Karpas-422 (cell line): ENCODE measurements around the gene YBX3. TPM values are rescaled to one million over a fixed set of nuclear protein-coding genes. Genes with fewer than 3 reads are reported as not detected.
"Not testable (repeated sequence)": the region's sequence is repeated elsewhere in the genome, so short reads cannot be mapped to it uniquely, and the experiment has no call there.

Experiments used
- DNase-seq: peaks from one replicate; pipeline ENCODE4 v3.0.0-alpha.2; 2015
- H2AFZ ChIP-seq: fragments of 200-600 bp; sonication (generic); 2 replicates; pipeline ENCODE4 v1.6.1; 2014; ENCODE audit warnings: antibody characterized with exemption, low read length, mixed read lengths
- H3K27ac ChIP-seq: fragments of 200-600 bp; sonication (generic); 2 replicates; pipeline ENCODE4 v1.5.1; 2014; ENCODE audit warnings: mild to moderate bottlenecking, low read length, moderate library complexity
- H3K27me3 ChIP-seq: fragments of 200-600 bp; sonication (generic); 2 replicates; pipeline ENCODE4 v1.6.1; 2014; ENCODE audit warnings: low read length, mixed read lengths
- H3K36me3 ChIP-seq: fragments of 200-600 bp; sonication (generic); 2 replicates; pipeline ENCODE4 v1.6.1; 2014; ENCODE audit warnings: low read length, mixed read lengths; ENCODE audit not compliant: insufficient read depth
- H3K4me1 ChIP-seq: fragments of 200-600 bp; sonication (generic); 2 replicates; pipeline ENCODE4 v1.6.1; 2014; ENCODE audit warnings: mild to moderate bottlenecking, low read length, mixed read lengths
- H3K4me2 ChIP-seq: fragments of 200-600 bp; sonication (generic); 2 replicates; pipeline ENCODE4 v1.6.1; 2014; ENCODE audit warnings: low read length, low read depth, mild to moderate bottlenecking; ENCODE audit not compliant: poor library complexity, severe bottlenecking
- H3K4me3 ChIP-seq: fragments of 200-600 bp; sonication (generic); 2 replicates; pipeline ENCODE4 v1.5.1; 2014; ENCODE audit warnings: mild to moderate bottlenecking, antibody characterized with exemption, low read length, mixed read lengths
- H3K79me2 ChIP-seq: fragments of 200-600 bp; sonication (generic); 2 replicates; pipeline ENCODE4 v1.6.1; 2014; ENCODE audit warnings: mild to moderate bottlenecking, low read length, mixed read lengths
- H3K9ac ChIP-seq: fragments of 200-600 bp; sonication (generic); 2 replicates; pipeline ENCODE4 v1.6.0; 2014; ENCODE audit warnings: low read length
- H3K9me2 ChIP-seq: fragments of 200-600 bp; sonication (generic), shearing (Covaris generic); replicated peaks from 2 replicates; pipeline ENCODE4 v1.6.0; 2014; ENCODE audit warnings: mild to moderate bottlenecking, low read length, moderate library complexity; ENCODE audit not compliant: insufficient read depth
- H3K9me3 ChIP-seq: fragments of 300-700, 200-600 bp; sonication (generic); 2 replicates; pipeline ENCODE4 v1.6.1; 2014; ENCODE audit warnings: low read length, mixed read lengths
- H4K20me1 ChIP-seq: fragments of 200-600 bp; sonication (generic); 2 replicates; pipeline ENCODE4 v1.6.1; 2014; ENCODE audit warnings: mild to moderate bottlenecking, antibody characterized with exemption, low read length, low read depth; ENCODE audit not compliant: insufficient read depth
- total RNA-seq: library from RNA; depleted of rRNA; stranded (reverse); fragments of >200 nt; shearing (Covaris generic); gene quantifications from 2 replicates; pipeline ENCODE4 v1.2.3, GENCODE V29; 2014; ENCODE audit warnings: low replicate concordance

YBX3 gene
- total RNA-seq, 1 experiment from 2014 or later: not detected

DNA sequence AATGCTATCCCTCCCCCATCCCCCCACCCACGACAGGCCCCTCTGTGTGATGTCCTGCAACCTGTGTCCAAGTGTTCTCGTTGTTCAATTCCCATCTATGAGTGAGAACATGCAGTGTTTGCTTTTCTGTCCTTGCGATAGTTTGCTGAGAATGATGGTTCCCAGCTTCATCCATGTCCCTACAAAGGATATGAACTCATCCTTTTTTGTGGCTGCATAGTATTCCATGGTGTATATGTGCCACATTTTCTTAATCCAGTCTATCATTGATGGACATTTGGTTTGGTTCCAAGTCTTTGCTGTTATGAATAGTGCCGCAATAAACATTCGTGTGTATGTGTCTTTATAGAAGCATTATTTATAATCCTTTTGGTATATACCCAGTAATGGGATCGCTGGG lies 20.3 kb upstream of the YBX3 start:
- not testable (repeated sequence) for H3K36me3 ChIP-seq, H3K4me3 ChIP-seq, H3K4me1 ChIP-seq, H3K27me3 ChIP-seq, H3K9me2 ChIP-seq, H3K9me3 ChIP-seq, H3K9ac ChIP-seq, H3K27ac ChIP-seq, DNase-seq, H3K4me2 ChIP-seq, H2AFZ ChIP-seq, H3K79me2 ChIP-seq, H4K20me1 ChIP-seq

DNA sequence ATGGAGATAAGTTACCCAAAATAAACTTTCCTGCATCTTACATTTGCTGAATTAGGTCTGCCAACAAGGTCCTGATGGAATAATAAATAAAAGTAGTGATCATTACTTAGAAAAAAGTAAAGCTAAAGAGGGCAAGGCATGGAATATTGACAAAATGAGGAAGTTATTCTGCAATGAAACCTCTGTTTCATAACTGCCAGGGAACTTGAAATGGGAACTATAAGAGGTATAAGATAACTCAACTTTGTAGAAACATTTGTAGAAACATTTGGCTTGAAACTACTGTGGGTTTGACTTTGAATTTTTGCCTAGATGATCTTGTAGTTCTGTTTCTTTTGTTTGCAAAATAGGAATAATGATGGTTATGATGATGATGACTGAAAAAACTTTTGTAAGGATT lies 18.7 kb upstream of the YBX3 start:
- no peak for DNase-seq
- H3K9me3 ChIP-seq: no peaks in the 10 kb centered on the region

GRCh38 chr12:10740182-10740581 lies 17.1 kb upstream of the YBX3 start:
- Histone ChIP-seq H3K9me3 (no peaks in the 10 kb centered on the region), H3K4me3 (no peak overlapping the region), H3K4me2 (no peak overlapping the region), H3K79me2 (no peaks in the 10 kb centered on the region), H4K20me1 (no peaks in the 10 kb centered on the region), H3K4me1 (no peaks in the 10 kb centered on the region), H3K27ac (no peak overlapping the region), H2AFZ (no peak overlapping the region), H3K27me3 (no peaks in the 10 kb centered on the region), H3K9me2 (no peaks in the 10 kb centered on the region), H3K36me3 (no peaks in the 10 kb centered on the region), H3K9ac (no peak overlapping the region)
- no peak for DNase-seq

More for the DNA sequence above, 18.7 kb upstream of the YBX3 start:
- no peaks in the 10 kb centered on the region for H3K4me1 ChIP-seq
- H3K79me2 ChIP-seq: no peaks in the 10 kb centered on the region
- no peak overlapping the region for H2AFZ ChIP-seq
- H3K4me2 ChIP-seq: no peak overlapping the region
- no peak overlapping the region for H3K9ac ChIP-seq
- no peaks in the 10 kb centered on the region for H3K36me3 ChIP-seq
- no peaks in the 10 kb centered on the region for H3K27me3 ChIP-seq
- no peak overlapping the region for H3K4me3 ChIP-seq
- H4K20me1 ChIP-seq: no peaks in the 10 kb centered on the region
- no peak overlapping the region for H3K27ac ChIP-seq
- H3K9me2 ChIP-seq: no peaks in the 10 kb centered on the region

GRCh38 chr12:10739157-10740118 lies 16.3 kb upstream of the YBX3 start:
- no peak overlapping the region for H3K9ac ChIP-seq
- H3K79me2 ChIP-seq: no peaks in the 10 kb centered on the region
- H3K4me3 ChIP-seq: no peak overlapping the region
- no peaks in the 10 kb centered on the region for H4K20me1 ChIP-seq
- H3K9me2 ChIP-seq: no peaks in the 10 kb centered on the region
- H3K9me3 ChIP-seq: no peaks in the 10 kb centered on the region
- DNase-seq: no peak
- no peak overlapping the region for H3K27ac ChIP-seq
- H2AFZ ChIP-seq: no peak overlapping the region
- H3K4me1 ChIP-seq: no peaks in the 10 kb centered on the region
- H3K27me3 ChIP-seq: no peaks in the 10 kb centered on the region
- H3K36me3 ChIP-seq: no peaks in the 10 kb centered on the region
- no peak overlapping the region for H3K4me2 ChIP-seq

DNA sequence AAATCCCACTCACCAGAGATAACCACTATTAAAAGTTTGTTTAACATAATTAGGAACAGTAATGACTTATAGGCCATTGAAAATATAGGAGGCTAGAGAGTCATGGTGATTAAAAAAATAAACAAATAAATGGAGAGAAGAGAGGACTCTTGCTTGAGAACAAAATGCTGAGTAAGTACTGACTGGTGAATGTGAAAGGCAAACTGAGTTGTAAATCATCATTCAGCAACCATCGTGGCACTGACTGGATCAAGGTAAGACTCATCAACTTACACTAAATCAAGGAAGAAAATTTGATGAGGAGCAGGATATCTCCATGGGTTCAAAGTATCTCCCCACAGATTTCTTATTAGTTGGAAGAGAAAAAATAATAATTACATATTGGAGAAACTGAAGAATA lies 14.1 kb upstream of the YBX3 start:
- no peak for DNase-seq
- H3K9ac ChIP-seq: no peak overlapping the region
- no peak overlapping the region for H3K4me3 ChIP-seq
- no peaks in the 10 kb centered on the region for H3K79me2 ChIP-seq
- no peaks in the 10 kb centered on the region for H3K4me1 ChIP-seq
- H2AFZ ChIP-seq: no peak overlapping the region
- no peak overlapping the region for H3K27ac ChIP-seq
- H3K36me3 ChIP-seq: no peaks in the 10 kb centered on the region
- no peak overlapping the region for H3K4me2 ChIP-seq
- no peaks in the 10 kb centered on the region for H3K9me2 ChIP-seq
- no peaks in the 10 kb centered on the region for H3K9me3 ChIP-seq
- no peaks in the 10 kb centered on the region for H3K27me3 ChIP-seq
- no peaks in the 10 kb centered on the region for H4K20me1 ChIP-seq

- H3K9me3 ChIP-seq: no peaks in the 10 kb centered on the region
- H3K27me3 ChIP-seq: no peaks in the 10 kb centered on the region
- no peak overlapping the region for H3K9ac ChIP-seq
- no peak overlapping the region for H3K27ac ChIP-seq
- no peaks in the 10 kb centered on the region for H3K4me1 ChIP-seq
- H3K4me3 ChIP-seq: no peak overlapping the region
- no peaks in the 10 kb centered on the region for H3K36me3 ChIP-seq
- no peak overlapping the region for H2AFZ ChIP-seq
- no peak overlapping the region for H3K4me2 ChIP-seq
- no peaks in the 10 kb centered on the region for H3K9me2 ChIP-seq
- no peaks in the 10 kb centered on the region for H4K20me1 ChIP-seq
- no peaks in the 10 kb centered on the region for H3K79me2 ChIP-seq
- DNase-seq: no peak
These were observed 13.3 kb upstream of the YBX3 start for GRCh38 chr12:10736463-10736862.

- no peaks in the 10 kb centered on the region for H4K20me1 ChIP-seq
- H3K4me3 ChIP-seq: no peak overlapping the region
- no peaks in the 10 kb centered on the region for H3K36me3 ChIP-seq
- DNase-seq: no peak
- no peaks in the 10 kb centered on the region for H3K4me1 ChIP-seq
- H2AFZ ChIP-seq: no peak overlapping the region
- no peak overlapping the region for H3K4me2 ChIP-seq
- no peaks in the 10 kb centered on the region for H3K9me2 ChIP-seq
- H3K27ac ChIP-seq: no peak overlapping the region
- H3K27me3 ChIP-seq: no peaks in the 10 kb centered on the region
- no peak overlapping the region for H3K9ac ChIP-seq
- no peaks in the 10 kb centered on the region for H3K79me2 ChIP-seq
- no peaks in the 10 kb centered on the region for H3K9me3 ChIP-seq
These were observed 12.3 kb upstream of the YBX3 start for GRCh38 chr12:10735428-10735827.

- no peak overlapping the region for H3K9ac ChIP-seq
- no peaks in the 10 kb centered on the region for H3K9me2 ChIP-seq
- H4K20me1 ChIP-seq: no peaks in the 10 kb centered on the region
- no peaks in the 10 kb centered on the region for H3K4me1 ChIP-seq
- no peak overlapping the region for H3K4me2 ChIP-seq
- no peak overlapping the region for H2AFZ ChIP-seq
- H3K79me2 ChIP-seq: no peaks in the 10 kb centered on the region
- H3K4me3 ChIP-seq: no peak overlapping the region
- no peak overlapping the region for H3K27ac ChIP-seq
- no peaks in the 10 kb centered on the region for H3K9me3 ChIP-seq
- no peak for DNase-seq
- no peaks in the 10 kb centered on the region for H3K36me3 ChIP-seq
- no peaks in the 10 kb centered on the region for H3K27me3 ChIP-seq
These were observed 9.4 kb upstream of the YBX3 start for GRCh38 chr12:10732549-10732948.
